HG03066 (cell line): ENCODE measurements around the gene TYW5.
"Not testable (repeated sequence)": the region's sequence is repeated elsewhere in the genome, so short reads cannot be mapped to it uniquely, and the experiment has no call there.

Experiments
- ATAC-seq: cut with Tn5 transposase; IDR thresholded peaks from one replicate; pipeline ENCODE4 v1.9.1; 2021; ENCODE audit warnings: low read depth; ENCODE audit not compliant: unreplicated experiment

TYW5 gene

GRCh38 chr2:199923924-199924323 lies 31.4 kb downstream of the TYW5 start:
- no peak for ATAC-seq

GRCh38 chr2:199922856-199923255 lies 32.4 kb downstream of the TYW5 start:
- no peak for ATAC-seq

GRCh38 chr2:199916980-199917379 lies 38.3 kb downstream of the TYW5 start:
- no peak for ATAC-seq

- no peak for ATAC-seq
Observed at GRCh38 chr2:199914372-199914958, 40.8 kb downstream of the TYW5 start.

DNA sequence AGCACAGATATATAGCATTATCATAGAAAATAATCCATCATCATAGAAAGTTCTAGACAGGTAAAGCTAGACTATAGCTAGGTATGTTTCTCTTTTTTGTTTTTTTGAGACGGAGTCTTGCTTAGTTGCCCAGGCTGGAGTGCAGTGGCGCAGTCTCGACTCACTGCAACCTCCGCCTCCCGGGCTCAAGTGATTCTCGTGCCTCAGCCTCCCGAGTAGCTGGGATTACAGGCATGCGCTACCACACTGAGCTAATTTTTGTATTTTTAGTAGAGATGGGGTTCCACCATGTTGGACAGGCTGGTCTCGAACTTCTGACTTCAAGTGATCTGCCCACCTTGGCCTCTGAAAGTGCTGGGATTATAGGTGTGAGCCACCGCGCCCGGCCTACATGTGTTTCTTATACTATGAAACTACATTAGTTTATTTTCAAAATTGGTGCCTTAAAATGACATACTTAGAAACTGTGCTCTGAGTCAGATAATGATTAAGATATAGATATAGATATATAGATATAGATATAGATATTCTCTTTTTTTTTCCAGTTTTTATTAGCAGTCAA lies 42.7 kb downstream of the TYW5 start:
- not testable (repeated sequence) for ATAC-seq

- no peak for ATAC-seq
Observed at GRCh38 chr2:199911877-199912161, 43.5 kb downstream of the TYW5 start.

GRCh38 chr2:199911052-199911876 lies 44.0 kb downstream of the TYW5 start, which contains the start of gene C2orf69:
Gene C2orf69 (plus strand): TSS chr2:199911293. CDS start chr2:199911439, 146 bp downstream.
- ATAC-seq, result peak; percentile 91

GRCh38 chr2:199910338-199911051 lies 44.8 kb downstream of the TYW5 start:
- no peak for ATAC-seq

- no peak for ATAC-seq
Observed at GRCh38 chr2:199907008-199907714, 48.1 kb downstream of the TYW5 start.

DNA sequence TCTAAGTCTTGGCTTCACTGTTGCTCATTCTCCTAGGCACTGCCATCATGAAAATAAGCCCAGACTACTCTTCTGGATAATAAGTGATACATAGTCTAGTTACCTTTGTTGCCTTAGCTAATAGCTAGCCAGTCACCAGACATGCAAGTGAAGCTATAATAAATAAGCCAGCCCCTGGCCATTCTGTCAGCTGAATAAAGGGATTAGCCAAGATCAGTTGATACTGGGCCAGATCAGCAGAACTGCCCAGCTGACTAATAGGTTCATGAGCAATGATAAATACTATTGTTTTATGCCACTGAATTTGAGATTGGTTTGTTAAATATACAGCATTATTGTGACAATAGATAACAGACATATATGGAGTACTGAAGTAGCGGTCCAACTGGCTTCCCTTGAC lies 52.2 kb downstream of the TYW5 start:
- ATAC-seq, result no peak

DNA sequence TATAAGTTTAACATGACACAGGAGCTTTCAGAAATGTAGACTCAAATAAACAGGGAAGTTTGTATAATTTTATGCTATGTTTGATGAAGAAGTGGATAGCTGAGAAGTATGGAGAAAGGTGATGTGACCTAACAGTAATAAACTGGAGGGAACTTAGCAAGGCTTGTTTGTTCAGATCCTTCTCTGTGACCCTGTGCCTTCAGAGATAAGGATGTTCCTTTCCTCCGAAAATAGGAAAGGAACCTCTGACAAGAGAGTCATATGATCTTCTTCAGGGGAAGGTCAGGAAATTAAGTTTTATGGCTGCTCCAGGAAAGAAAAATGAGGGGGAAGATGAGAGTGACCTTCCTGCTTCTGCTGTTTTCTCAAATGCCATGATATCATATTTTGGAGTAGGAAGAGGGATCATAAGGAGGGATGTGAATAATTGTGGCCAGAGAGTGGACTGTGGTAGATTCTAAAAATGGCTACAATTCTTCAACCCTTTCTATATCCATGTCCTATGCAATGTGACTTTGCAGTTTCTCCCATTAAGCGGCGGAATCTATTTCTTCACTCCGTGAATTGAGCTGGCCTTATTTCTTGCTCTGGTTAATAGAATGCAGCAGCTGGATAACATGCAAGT lies 52.7 kb downstream of the TYW5 start:
- ATAC-seq, result no peak

GRCh38 chr2:199901942-199902341 lies 53.3 kb downstream of the TYW5 start:
- ATAC-seq, result no peak

DNA sequence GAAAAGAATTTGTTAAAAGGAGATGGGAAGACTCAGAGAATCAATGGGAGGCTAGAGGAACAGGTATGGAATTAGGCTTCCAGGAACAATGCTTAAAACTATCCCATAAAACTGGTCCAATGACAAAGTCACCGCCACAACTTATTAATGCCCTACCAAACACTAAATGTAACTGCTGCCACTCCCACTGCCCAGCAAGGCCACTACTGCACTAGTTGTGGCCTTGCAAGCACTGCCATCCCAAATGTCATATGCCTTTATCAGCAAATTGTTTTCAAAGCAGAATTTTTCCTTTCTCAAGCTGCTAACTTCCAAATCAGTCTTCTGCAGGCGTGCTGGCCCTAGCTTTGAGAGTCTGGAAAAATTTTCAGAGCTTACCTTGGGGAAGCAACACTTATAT lies 58.7 kb downstream of the TYW5 start:
- ATAC-seq, result no peak

DNA sequence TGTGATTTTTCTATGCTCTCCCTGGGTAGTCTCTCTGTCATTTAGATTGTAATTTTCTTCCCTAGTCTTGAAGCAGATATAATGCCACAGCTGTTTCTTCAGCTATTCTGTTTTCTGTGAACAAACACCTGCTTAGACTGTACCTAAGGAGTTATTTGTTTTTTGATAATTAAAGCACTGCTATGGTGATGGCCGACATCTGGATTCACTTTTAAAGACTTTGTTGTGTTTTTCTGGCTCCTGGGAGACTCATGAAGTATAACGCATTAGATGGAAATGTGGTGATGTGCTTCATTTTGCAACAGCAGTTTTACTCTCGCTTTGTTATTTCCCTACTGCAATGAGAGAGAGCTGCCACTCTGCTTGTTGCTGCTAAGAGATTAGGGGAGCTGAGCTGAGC lies 59.9 kb downstream of the TYW5 start:
- ATAC-seq, result no peak

GRCh38 chr2:199883474-199884212 lies 71.6 kb downstream of the TYW5 start:
- no peak for ATAC-seq

GRCh38 chr2:199882667-199883066 lies 72.6 kb downstream of the TYW5 start:
- no peak for ATAC-seq
